Measurements from ENCODE around the gene RTP3.
A peak's percentile ranks its signal among the peaks of the same experiment; 100 is the strongest.

The RTP3 gene

GRCh38 chr3:46455231-46456115, 42.3 kb upstream of the RTP3 start:
- no peak overlapping the region for H3K4me3 ChIP-seq (ENCODE audit: low read length)
- DNase-seq (ENCODE audit: low read depth), result no peak
- TF ChIP-seq CTCF (conservative IDR thresholded peaks at IDR 0.05; ENCODE audit: low read length), result no peak

- no peak for TF ChIP-seq CTCF (conservative IDR thresholded peaks at IDR 0.05; ENCODE audit: low read length)
- DNase-seq (ENCODE audit: low read depth), result no peak
- no peak overlapping the region for H3K4me3 ChIP-seq (ENCODE audit: low read length)
These were observed 41.7 kb upstream of the RTP3 start for GRCh38 chr3:46456118-46456517.

GRCh38 chr3:46460051-46460450, 37.7 kb upstream of the RTP3 start:
- no peak overlapping the region for H3K4me3 ChIP-seq (ENCODE audit: low read length)
- no peak for DNase-seq (ENCODE audit: low read depth)
- TF ChIP-seq CTCF (conservative IDR thresholded peaks at IDR 0.05; ENCODE audit: low read length), result no peak

DNA sequence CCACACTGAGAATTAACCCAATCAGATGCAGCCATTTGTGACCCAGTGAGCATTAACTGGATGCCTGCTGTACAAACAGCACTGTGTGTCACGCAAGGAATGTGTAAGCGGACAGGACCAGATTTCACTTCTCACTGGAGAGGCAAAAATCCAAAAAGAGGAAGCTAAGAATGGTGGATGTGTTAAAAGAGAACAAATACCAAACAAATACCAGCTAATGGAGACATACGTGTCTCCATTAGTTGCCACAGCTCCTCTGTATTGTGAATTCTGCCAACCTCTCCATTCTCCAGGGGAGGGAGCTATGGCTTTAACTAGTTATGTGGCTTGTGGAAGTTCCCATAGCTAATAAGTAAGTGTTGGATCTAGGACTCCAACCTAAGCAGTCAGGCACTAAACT, 35.7 kb upstream of the RTP3 start:
- no peak overlapping the region for H3K4me3 ChIP-seq (ENCODE audit: low read length)
- TF ChIP-seq CTCF (conservative IDR thresholded peaks at IDR 0.05; ENCODE audit: low read length), result peak; percentile 45
- DNase-seq (ENCODE audit: low read depth), result peak; percentile 33

- no peak for TF ChIP-seq CTCF (conservative IDR thresholded peaks at IDR 0.05; ENCODE audit: low read length)
- H3K4me3 ChIP-seq (ENCODE audit: low read length), result no peak overlapping the region
- DNase-seq (ENCODE audit: low read depth), result no peak
These were observed 35.3 kb upstream of the RTP3 start for GRCh38 chr3:46462511-46462910.

GRCh38 chr3:46463120-46463867, 34.5 kb upstream of the RTP3 start:
- TF ChIP-seq CTCF (conservative IDR thresholded peaks at IDR 0.05; ENCODE audit: low read length), result no peak
- no peak for DNase-seq (ENCODE audit: low read depth)
- H3K4me3 ChIP-seq (ENCODE audit: low read length), result no peak overlapping the region

GRCh38 chr3:46463868-46464241, 33.9 kb upstream of the RTP3 start:
- no peak overlapping the region for H3K4me3 ChIP-seq (ENCODE audit: low read length)
- DNase-seq (ENCODE audit: low read depth), result no peak
- TF ChIP-seq CTCF (conservative IDR thresholded peaks at IDR 0.05; ENCODE audit: low read length), result no peak
